GM12874 (cell line): ENCODE measurements around the gene SPTBN2.

Experiments used
- TF ChIP-seq, protein P1 (sequence below): IDR thresholded peaks from 2 replicates; pipeline ENCODE4 v1.5.1; 2011; ENCODE audit warnings: low read depth, mild to moderate bottlenecking, control low read depth, low read length, moderate library complexity; ENCODE audit not compliant: insufficient read depth

SPTBN2 gene

DNA sequence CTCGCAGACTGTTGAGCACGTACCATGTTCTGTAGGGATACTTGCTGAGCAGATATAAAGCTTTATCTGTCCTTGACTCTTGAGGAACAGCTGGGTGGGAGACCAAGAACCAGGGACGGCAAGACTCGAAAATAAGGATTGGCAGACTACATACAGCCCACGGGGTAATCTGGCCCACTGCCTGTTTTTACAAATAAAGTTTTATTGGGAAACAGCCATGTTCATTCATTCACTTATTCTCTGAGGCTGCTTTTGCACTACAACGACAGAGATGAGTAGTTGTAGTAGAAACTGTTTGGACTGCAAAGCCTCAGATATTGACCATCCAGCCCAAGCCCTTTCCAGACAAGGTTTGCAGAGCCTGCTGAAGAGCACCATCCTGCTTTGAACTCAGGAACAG, 31.0 kb downstream of the SPTBN2 start:
- TF ChIP-seq, protein P1, sequence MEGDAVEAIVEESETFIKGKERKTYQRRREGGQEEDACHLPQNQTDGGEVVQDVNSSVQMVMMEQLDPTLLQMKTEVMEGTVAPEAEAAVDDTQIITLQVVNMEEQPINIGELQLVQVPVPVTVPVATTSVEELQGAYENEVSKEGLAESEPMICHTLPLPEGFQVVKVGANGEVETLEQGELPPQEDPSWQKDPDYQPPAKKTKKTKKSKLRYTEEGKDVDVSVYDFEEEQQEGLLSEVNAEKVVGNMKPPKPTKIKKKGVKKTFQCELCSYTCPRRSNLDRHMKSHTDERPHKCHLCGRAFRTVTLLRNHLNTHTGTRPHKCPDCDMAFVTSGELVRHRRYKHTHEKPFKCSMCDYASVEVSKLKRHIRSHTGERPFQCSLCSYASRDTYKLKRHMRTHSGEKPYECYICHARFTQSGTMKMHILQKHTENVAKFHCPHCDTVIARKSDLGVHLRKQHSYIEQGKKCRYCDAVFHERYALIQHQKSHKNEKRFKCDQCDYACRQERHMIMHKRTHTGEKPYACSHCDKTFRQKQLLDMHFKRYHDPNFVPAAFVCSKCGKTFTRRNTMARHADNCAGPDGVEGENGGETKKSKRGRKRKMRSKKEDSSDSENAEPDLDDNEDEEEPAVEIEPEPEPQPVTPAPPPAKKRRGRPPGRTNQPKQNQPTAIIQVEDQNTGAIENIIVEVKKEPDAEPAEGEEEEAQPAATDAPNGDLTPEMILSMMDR, result no peak

DNA sequence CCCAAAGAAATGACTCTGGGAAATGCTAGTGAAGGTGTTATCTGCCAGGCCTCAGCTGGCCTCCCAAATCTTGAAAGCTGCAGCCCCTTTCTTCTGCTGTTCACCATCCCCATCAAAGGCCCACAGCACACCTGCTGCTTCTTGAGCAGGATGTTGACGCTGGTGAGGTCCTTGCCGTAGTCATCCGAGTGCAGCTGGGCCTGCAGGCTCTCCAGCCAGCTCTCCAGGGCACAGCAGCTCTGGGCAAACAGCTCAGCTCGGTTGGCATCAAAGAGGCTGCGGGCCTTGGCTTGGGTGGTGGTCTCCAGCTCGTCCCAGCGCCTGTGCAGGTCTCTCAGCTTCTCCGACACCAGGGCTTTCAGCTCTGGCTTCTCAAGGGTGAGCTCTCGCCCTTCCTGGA, 32.9 kb downstream of the SPTBN2 start:
- TF ChIP-seq, protein P1, result no peak

DNA sequence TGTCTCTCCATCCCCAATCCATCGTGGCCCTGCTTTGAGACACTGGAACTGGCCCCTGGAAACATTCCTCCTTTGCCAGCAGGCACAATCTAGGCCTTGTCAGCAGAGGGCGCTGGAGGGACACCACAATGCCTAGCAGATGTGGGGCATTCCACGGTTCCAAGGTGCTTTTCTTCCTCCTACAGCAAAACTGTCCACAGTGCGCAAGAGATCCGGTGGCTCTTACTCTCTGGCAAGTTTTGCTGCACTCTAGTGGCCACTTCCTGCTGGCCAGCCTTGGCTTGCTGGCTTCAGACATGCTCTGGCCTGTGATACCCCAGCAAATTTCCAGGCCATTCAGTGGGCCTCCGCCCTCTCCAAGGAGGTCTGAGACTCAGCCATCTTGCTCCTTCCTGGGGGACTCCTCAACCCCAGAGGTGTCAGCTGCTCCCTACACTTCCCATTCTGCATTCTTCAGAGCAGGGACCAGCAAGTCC, 34.2 kb downstream of the SPTBN2 start:
- TF ChIP-seq, protein P1, result peak; percentile 95

DNA sequence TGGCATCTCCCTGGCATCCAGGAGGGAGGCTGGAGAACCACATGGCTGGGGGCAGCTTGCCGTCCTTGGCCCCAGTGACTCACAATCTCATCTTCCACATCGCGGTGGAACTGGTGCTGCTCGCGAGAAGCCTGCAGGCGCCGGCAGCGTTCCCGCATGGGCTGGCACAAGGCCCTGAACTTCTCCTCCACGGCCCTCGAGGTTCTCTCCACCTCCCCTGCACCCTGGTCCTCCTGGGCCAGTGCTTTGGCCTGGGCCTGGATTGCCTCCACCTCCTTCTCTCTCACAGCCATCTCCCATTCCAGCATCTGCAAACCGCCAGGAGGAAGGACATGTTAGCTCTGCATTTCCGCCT, 35.0 kb downstream of the SPTBN2 start:
- TF ChIP-seq, protein P1, result no peak

DNA sequence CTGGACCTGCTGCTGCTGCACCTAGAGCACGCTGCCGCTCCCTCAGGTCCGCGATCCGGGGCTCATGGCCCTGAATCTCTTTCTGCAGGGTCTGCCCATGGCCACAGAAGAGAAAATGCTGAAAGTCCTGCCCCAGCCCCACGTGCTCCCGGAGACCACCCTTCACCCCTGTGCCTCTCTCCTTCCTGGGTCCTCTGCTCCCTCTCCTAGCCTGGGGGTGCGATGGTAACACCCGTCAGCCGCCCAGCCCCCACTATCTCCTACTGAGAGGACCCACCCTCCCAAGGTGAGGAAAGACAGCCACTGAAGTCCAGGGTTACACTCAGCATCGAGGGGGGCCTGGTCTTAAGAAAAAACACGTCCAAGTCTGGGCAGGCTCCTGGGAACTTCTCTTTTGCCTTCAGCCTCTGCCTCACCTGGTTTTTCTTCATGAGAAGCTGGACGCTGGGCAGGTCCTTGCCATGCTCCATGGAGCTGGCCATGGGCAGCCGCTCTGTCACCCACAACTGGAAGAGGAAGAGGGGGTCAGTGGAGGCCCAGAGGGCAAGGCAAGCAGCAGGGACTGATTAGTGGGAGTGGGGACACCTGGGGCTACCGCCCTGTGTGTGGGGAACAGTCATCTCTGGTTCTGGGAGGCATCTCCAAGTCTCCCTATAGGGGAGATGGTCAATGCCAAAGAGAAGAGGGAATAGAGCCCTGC, 35.5 kb downstream of the SPTBN2 start:
- TF ChIP-seq, protein P1, result no peak

DNA sequence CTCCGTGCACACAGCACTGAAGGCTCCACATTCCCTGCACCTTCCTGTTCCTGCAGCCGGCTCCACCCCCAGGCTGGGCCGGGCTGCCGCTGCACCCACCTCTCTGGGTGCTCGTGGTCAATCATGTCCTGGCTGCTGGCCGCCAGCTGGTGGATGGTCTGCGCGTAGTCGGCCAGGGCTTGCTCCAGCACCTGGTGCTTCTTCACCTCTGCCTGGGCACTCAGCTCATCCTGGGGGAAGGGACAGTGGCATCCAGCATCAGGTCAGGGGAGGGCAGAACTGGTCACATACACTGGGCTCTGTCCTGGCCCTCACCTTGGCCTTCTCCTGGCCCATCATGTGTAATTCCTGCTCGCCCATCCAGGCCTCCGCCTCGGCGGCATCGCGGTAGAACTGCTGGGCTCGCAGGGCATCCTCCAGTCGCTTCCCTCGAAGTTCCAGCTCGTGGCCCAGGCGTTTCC, 36.1 kb downstream of the SPTBN2 start:
- TF ChIP-seq, protein P1, result no peak

DNA sequence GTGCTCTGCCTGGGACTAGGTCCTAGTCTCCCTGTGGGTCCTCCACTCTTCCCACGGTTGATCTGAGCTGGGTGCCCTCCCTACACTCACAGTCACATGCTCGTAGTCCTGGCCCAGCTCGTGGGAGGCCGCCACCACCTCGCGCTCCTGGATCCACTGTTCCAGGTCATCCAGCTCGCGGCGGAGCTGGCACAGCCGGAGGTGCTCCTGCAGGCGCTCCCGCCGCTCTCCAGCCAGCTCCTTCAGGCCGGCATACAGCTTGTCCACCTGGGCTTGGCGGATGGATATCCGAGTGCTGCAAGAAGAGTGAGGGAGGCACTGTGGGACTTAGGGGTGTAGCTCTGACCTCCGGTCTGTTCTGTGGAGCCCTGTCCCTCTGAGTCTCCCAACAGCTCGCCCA, 36.6 kb downstream of the SPTBN2 start:
- TF ChIP-seq, protein P1, result no peak
